MM.1S (cell line): ENCODE measurements around the gene TBC1D7.

Experiments
- CTCF ChIP-seq: fragments of 300-600 bp; sonication (generic); IDR thresholded peaks from 2 replicates; pipeline ENCODE4 v1.5.1; 2016; ENCODE audit warnings: antibody characterized with exemption, low read length, mixed read lengths
- EZH2 ChIP-seq: fragments of 300-600 bp; sonication (generic); optimal IDR thresholded peaks from 2 replicates; pipeline ENCODE3; 2017; ENCODE audit warnings: low read depth, mild to moderate bottlenecking, antibody characterized with exemption, low read length, mixed read lengths

GRCh38 chr6:13256266-13257001 lies 71.9 kb downstream of the TBC1D7 start:
- TF ChIP-seq CTCF (no peak), EZH2 (no peak)
